GM18951 (cell line): ENCODE results near the gene NFIB.

ENCODE experiments used
- POLR2A ChIP-seq: IDR thresholded peaks from 4 replicates; pipeline ENCODE4 v1.6.1; 2011; ENCODE audit warnings: mild to moderate bottlenecking; ENCODE audit not compliant: insufficient read length, insufficient read depth; ENCODE audit errors: extremely low read depth
- in situ Hi-C: fragments of 300-500 bp; cut with MboI; formaldehyde crosslinking; loops from one replicate; pipeline ENCODE4 v1.12.0; 2022; ENCODE audit warnings: low sequenced_read_pairs, mixed read lengths, inconsistent platforms; ENCODE audit not compliant: unreplicated experiment

Gene NFIB

DNA sequence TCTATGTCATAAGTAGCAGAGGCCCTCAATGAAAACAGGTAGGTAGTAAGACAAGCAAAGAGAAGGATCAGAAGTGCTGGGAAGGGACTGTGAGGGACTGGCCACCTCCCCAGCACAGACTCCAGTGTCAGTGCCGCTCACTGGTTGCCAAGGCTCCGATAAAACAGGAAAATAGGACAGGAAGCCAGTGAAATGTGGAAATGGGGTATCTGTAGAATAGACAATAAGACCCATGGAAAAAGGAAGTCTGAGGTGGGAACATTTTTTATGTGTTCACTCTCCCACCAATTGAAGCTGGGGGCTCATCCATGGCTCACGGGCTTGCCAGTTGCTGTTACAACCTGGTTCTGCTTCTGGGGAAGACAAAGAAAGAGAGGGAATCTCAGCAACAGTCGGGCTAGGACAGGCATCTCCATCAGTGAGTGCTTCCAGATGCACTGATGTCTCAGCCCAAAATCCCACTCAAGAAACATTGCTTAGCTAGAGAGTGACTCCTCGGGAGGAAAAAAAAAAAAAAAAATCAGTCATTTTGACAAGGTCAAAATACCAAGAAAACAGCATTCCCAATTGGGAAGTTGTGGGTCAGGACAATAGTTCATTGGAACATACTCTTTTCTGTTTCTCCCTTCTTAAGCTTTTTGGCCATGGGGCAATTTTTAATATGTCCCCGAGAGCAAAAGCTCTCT lies 27.6 kb upstream of the NFIB start:
- no peak for TF ChIP-seq POLR2A
- in situ Hi-C loops, result no loop called here

DNA sequence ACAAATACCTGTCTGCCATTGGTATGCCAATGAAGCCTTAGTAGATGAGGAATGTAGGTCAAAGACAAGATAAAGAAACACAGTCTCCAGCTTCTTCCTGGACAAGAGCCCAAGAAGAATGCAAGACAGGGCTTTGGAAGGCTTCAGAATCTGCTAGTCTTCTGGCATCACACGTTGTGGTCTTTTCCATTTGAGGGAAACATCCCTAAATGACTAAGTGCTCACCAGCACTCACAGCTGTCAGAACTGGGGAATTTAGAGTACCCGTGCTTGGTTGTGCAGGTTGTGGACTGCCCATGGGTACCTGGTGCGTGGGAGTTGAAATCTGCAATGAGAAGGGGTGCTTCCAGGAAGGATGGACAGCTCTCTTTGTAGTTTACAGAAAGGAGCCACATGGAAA lies 27.1 kb upstream of the NFIB start:
- no peak for TF ChIP-seq POLR2A
- in situ Hi-C loops, result no loop called here

DNA sequence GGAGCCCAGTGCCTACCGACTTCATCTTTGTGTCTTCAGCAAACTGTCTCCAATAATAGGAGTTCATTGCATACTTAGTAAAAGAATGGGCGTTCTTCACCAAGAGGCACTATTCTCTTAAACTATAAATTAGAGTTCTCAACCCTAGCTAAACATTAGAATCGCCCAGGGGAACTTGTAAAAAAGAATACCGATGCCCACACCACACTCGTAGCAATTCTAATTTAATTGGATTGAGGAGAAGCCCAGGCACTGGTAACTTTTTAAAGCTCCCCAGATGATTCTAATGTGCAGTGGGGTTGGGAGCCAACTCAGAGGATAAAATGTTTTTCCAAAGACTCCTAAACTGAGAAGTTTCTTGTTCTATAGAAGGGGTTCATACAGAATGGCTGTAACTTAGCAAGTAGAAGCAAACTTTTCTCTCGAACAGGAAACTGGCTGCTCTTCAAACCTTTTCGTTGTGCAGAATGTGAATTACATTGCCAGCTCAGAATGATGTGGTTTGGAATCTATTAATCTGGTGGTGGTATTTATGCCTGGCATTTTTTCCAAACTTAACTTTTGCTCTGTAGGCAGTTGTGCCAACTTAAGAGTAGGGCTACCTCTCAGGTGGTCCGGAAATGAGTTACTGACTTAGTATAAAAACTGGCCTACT lies 26.4 kb upstream of the NFIB start:
- no peak for TF ChIP-seq POLR2A

DNA sequence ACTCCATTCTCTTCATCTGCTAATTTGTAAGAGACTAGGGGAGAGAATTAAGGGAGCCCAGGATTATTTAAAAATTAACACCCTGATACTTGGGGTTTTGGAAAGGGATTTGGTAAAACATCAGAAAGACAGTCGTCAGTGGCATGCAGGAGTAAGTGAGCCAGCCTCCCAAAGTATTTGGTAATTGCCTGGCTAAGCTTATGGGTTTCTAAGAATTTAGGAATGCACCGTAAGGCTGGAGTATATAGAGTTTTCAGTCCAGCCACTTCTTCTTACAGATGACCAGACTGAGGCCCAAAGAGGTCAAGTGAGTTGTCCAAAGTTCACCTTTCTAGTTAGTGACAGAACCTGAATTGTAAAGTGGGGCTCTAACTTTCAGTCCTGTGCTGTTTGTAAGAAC lies 25.8 kb upstream of the NFIB start:
- in situ Hi-C loops, result no loop called here
- TF ChIP-seq POLR2A, result no peak

More for the DNA sequence above, 26.4 kb upstream of the NFIB start:
- in situ Hi-C loops, result no loop called here

DNA sequence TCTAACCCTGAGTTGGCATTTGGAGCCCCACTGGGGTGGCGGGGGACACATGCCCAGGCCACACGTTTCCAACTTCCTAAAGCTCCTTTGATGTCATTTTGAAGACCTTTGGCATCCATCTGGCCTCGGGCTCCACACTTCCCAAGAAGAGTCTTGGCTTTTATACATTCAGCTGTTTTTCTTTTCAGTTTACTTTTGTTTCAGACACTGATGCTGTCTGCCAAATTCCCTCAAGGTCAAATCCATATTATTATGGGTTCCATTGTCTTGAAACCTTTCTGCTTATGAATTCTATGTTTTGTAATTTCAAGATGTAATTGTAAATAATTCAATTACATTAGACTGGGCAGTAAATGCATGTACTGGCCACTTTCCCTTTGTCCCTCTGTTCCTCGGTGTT lies 23.7 kb upstream of the NFIB start:
- TF ChIP-seq POLR2A, result no peak
- in situ Hi-C loops, result no loop called here

DNA sequence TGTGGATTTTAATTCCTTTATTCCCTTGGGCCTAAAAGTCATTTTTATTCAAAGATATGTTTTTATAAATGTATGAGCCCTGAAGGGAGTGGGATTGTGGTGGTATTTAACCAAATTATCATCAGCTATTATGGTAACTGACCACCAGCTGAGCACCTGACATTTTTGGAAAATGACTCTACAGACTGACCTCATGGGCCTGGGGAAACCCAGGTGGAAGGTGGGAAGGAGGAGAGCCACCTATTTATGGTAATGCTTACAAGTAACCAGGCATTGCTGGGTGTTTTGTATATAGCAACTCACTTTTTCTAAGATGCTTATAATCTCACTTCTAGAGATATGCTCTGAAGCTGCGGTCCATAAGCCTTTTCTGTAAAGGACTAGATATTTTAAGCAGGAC lies 22.3 kb upstream of the NFIB start:
- in situ Hi-C loops, result no loop called here
- no peak for TF ChIP-seq POLR2A

DNA sequence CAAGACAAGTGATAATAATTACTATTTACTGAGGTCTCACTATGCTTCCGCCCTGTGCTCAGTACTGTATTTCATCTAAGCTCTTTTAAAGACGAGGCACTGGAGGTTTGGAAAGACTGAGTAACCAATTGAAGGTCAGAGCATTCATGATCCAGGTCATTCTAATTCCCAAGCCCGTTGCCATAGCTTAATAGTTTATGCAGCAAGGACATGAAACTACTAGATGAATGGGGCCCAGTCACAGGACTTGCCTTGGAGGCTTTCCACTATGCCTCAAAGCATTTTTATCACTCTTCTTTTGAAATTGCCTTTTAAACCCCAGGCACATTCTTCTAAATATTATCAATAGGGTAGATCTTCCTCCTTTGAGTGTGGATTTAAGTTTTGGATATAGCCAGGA lies 17.2 kb upstream of the NFIB start:
- in situ Hi-C loops, result no loop called here

DNA sequence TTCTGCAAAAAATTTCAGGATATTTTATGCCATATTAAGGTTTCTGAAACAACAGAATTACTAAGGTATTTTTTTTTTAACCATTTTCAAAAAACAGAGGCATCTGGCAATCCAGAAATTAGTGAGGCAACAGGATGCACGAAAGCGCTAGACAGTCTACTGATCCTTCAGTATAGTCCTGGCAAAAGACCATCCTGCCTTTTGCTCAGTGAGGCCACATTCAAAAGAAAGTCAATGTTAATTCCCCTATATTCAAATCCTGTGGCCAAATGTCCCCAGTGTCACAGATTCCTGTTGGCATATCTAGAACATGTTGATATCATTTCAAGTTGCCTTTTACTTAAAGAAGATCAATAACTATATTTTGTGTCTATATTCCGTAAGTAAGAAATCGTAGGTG lies 13.1 kb upstream of the NFIB start:
- in situ Hi-C loops, result no loop called here

More for the DNA sequence above, 17.2 kb upstream of the NFIB start:
- TF ChIP-seq POLR2A, result no peak

DNA sequence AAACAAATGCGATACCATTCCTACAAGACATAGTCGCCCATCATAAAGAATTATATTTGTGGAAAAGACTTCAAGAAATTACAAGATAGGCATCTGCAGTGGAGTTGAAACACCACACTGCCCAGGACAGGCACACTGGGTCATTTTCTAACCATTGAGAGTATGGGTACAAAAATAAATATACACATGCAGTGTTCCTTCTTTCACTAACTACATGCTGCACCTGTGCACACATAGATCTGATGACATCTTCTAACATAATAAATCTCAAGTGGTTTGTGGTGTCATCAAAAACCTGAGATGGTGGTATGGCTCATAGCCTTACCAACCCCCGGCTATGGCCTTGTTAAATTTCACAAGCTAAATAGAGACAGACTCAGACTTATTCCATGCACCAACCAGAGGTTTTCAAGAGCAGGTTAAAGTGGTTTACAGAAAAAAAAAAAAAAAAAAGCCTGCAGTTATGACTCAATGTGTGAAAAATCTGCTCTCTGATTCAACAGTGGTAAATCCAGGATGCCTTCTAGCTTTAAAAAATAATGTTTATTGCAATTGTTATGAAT lies 12.4 kb upstream of the NFIB start:
- in situ Hi-C loops, result no loop called here

More for the DNA sequence above, 13.1 kb upstream of the NFIB start:
- no peak for TF ChIP-seq POLR2A

DNA sequence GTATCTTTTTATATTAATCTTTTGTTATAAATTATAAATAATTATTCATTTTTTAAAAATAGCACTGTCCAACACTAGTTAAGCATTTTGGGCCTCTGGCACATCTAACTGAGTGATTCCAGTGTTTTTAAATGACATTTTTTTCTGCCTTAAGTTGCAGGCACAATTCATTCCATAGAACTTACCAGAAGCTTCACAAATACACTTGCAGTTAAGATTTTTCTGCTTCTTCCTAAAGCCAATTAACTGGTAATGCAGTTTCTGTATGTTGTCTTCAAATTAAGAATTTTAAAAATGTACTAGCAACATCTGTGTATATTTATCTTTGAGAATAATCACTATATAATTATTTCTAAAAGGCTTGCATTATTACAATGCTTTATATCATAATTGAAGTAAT lies 11.2 kb upstream of the NFIB start:
- no peak for TF ChIP-seq POLR2A
- in situ Hi-C loops, result no loop called here

More for the DNA sequence above, 12.4 kb upstream of the NFIB start:
- TF ChIP-seq POLR2A, result no peak

DNA sequence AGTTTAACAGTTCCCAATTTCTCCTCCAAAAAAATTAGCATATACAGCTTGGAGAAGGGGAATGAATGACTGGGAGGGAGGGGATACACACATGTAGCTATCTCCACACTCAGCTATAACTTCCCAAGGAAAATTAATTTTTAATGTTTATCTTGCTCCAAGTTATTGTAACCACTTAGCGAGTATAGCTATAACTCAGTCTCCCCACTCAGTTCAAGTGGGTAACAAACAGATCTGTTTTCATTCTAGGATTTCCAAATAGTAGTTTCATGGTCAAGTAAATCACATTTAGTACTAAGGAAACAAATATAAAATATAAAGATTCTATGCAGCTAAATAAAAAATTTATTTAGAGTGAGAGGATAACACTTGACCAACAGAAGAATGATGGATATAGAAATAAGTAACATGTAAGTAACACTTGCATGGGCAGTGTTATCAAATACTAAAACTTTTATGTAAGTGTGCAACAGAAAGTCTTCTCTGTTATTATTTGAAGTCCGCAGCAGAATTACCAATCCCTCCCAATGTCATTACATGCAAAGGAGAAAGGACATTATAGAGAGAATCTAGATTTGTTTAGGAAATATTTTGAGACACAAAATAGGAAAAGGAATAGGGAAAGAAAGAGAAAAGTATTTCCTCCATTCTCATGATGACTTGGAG lies 10.2 kb upstream of the NFIB start:
- in situ Hi-C loops, result no loop called here
- TF ChIP-seq POLR2A, result no peak

DNA sequence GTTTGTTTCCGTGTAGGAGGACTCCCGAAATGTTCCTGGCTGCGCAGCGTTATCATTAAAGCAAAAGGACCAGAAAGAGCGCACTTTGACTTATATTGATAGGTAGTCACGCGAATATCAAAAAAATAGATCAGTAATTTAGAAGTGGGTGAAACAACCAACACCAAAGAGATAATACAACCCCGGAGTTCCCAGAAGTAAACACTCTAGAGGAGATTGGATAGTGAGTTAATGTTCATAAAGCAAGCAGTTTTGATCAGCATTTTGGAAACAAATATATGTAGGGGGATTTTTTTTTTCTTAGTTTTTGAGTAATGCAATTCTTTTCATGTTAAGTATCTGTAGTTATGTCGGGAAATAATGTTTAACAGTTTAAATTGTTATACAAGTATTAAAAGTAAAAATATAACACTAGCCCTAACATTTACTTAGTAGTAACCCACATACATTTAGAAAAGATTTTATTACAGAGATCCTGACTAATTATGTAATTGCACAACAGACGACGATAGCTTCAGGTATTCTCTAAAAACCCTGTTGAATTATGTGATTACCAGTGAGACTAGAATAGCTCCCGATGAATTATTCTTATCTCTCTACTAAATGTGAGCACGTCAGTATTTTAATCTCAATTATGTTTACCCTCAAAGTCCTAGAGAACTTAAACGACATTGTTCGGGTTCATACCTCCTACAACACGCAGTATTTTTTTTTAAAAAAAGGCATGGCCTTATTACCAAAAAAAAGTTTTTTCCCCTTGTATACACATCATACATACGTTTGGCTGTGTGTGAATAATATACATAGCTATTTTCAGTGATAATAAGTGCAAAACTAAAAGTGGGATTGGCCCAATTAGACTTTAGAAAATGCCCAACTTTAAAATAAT lies 9.4 kb upstream of the NFIB start:
- no peak for TF ChIP-seq POLR2A
- in situ Hi-C loops, result no loop called here
